GM12874 (cell line): Measurements from ENCODE around the gene FGR.

Source experiments
- TF ChIP-seq, protein P1 (sequence below): IDR thresholded peaks from 2 replicates; pipeline ENCODE4 v1.5.1; 2011; ENCODE audit warnings: low read depth, mild to moderate bottlenecking, control low read depth, low read length, moderate library complexity; ENCODE audit not compliant: insufficient read depth

The FGR gene

DNA sequence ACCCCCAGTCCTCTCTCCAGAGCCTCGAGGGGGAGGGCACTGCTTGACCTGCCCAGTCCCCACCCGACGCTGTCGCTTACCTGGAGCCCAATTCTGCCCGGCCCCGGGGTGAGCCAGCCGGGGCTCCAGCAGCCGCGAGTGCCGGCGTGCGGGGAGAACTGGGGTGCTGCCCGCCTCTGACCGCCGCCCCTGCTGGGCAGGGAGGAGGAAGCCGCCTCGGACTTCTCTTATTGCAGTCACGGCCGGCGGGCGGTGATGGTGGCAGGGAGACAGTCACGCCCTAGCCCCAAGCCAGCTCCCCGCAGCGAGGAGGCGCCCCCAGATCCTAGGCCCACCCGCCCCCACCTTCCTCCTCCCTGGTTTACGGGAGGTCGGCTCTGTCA is at the start of gene FGR:
Gene FGR, minus strand, starts transcription at position 201 of the 383 bp plus-strand sequence. CDS start 11,269 bp downstream, outside the sequence.
- TF ChIP-seq, protein P1, sequence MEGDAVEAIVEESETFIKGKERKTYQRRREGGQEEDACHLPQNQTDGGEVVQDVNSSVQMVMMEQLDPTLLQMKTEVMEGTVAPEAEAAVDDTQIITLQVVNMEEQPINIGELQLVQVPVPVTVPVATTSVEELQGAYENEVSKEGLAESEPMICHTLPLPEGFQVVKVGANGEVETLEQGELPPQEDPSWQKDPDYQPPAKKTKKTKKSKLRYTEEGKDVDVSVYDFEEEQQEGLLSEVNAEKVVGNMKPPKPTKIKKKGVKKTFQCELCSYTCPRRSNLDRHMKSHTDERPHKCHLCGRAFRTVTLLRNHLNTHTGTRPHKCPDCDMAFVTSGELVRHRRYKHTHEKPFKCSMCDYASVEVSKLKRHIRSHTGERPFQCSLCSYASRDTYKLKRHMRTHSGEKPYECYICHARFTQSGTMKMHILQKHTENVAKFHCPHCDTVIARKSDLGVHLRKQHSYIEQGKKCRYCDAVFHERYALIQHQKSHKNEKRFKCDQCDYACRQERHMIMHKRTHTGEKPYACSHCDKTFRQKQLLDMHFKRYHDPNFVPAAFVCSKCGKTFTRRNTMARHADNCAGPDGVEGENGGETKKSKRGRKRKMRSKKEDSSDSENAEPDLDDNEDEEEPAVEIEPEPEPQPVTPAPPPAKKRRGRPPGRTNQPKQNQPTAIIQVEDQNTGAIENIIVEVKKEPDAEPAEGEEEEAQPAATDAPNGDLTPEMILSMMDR = no peak

DNA sequence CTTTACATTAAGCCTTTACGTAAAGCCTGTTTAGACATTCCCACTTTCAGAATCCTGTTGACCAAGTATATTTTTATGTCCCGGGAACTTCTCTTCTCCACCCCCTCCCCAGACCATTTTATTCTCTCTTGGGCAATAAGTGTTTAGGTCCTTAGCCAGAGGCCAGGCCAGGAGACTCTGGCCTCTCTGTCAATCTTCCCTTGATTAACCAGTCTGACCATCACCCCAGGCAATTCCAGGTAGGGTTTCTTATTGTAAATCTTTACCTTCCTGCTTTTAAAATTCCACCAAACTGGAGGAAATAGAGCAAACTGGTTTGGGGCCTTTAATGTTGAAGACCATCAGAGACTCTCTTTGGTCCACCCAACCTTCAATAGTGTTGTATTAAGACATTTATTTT is 49.2 kb upstream of the FGR start:
- TF ChIP-seq, protein P1 = no peak

DNA sequence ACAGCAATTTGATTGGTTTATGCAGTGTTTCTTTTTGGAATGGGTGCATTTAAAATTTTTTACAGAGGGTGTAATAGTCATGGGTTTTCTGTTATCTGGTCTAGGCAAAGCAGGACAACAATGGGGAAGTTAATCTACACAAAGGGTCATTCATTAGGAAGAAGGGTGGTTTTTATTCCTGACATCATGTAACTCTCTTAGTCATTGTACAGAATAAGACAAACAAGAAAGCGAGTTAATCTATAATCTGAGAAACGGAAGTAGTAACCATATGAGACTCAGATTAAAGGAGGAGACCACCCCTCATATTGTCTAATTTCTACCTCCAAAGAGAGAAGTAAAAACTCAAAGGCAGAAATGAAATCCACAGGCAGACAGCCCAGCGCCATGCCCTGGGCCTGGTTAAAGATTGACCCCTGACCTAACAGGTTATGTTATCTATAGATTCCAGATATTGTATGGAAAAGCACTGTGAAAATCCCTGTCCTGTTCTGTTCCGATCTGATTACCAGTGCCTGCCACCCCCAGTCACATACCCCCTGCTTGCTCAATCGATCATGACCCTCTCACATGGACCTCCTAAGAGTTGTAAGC is 47.5 kb upstream of the FGR start:
- TF ChIP-seq, protein P1 = no peak

DNA sequence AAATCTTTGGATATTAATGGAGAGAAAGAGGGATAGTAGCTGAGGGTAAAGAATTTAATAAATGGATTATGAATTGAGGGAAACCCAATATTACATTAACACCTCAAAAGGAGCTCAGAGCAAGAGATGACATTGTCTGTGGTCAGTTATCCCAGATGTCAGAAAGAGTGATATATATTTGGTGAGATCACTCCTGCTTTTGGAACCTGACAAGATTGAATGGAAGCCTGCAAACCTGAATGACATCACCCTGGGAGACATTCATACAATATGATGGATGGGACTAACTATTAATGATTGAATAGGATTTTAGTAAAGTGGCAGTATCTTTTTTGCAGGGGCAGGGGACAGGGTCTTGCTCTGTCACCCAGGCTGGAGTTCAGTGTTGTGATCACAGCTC is 43.8 kb upstream of the FGR start:
- TF ChIP-seq, protein P1 = no peak

DNA sequence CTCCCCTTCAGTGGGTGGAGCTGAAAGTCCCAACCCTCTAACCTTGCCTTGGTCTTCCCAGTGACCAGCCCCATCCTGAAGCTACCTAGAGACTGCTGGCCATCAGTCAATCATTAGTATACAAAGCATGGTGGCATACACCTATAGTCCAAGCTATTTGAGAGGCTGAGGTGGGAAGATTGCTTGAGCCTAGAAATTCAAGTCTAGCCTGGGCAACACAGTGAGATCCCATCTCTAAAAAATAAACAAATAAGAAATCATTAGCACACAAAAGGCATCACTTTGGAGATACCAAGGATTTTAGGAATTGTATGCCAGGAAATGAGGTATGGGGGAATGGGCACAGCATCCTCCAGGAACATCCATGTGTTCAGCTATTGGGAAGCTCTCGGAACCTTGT is 41.4 kb upstream of the FGR start:
- TF ChIP-seq, protein P1 = no peak

DNA sequence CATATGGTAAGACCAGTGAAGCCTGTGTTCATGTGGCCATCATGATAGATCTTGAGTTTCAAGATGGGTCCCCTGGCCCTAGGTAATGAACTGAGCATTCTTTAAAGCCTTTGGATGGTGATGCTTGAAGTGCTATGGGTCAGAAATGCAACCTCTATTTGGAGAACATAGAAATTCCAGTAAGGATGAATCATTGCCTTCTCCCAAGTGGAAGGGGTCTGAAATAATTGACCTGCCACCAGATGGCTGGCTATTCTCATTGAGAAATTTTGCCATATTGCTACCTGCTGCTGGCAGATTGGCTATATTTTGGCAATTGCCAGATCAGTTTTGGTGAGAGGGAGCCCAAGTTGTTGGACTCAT is 37.7 kb upstream of the FGR start:
- TF ChIP-seq, protein P1 = no peak

DNA sequence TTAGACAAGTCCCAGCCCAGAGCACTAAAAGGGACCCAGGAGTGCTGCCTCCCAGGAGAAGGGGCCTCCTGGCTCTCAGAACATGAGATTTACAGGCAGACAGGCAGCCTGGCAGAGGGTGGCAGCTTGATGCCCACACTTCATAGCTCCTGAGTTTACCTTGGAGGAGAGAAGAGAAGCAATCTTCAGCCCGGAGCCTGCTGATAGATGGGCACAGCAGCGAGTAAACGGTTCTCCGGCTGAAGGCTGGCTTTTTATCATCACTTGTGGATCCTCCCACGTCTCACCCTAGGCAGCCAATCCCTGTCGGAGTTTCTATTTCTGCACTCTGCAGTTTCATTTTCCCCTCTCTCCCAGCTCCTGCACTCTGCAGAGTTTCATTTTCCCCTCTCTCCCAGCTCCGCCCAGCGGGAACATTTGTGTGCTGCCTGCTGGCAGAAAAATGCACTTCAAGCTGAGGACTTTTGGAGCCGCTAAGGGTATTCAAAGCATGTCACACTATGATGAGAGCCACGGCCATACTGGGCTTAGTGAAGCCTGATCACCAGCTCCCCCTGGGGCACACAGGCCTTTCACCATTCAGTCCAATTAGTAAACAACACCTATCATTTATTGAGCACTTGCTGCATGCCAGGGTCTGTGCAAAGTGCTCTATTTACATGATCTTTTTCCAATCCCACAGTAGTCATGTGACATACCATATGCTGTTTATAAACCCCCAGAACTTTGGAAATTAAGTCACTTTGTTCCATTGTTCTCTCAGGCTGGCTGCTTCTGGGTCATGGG is 37.2 kb upstream of the FGR start, which contains the start of gene IFI6:
Gene IFI6, minus strand, starts transcription at position 229 of the 786 bp plus-strand sequence. CDS start 2,878 bp downstream, outside the sequence.
- TF ChIP-seq, protein P1 = peak; percentile 37; the same call in 1 of the 2 replicates
